Progenitor cell of endocrine pancreas (in vitro differentiated cells): Measurements from ENCODE around the gene SPDYA. TPM values are rescaled to one million over a fixed set of nuclear protein-coding genes. Genes with fewer than 3 reads are reported as not detected.

Experiments used
- DNase-seq: peaks from one replicate; pipeline ENCODE4 v3.0.0; 2021; ENCODE audit warnings: low spot score; ENCODE audit not compliant: unreplicated experiment
- H3K27ac Mint-ChIP-seq: 2 replicates; pipeline ENCODE4 v1.8.0; 2021; ENCODE audit warnings: mild to moderate bottlenecking, moderate library complexity, mixed read lengths
- H3K27me3 Mint-ChIP-seq: 2 replicates; pipeline ENCODE4 v1.8.0; 2021; ENCODE audit warnings: mixed read lengths
- H3K36me3 Mint-ChIP-seq: 2 replicates; pipeline ENCODE4 v1.8.0; 2022; ENCODE audit warnings: mixed read lengths; ENCODE audit not compliant: insufficient read depth
- H3K4me1 Mint-ChIP-seq: 2 replicates; pipeline ENCODE4 v1.8.0; 2021; ENCODE audit warnings: low read depth, mixed read lengths
- H3K4me3 Mint-ChIP-seq: 2 replicates; pipeline ENCODE4 v1.8.0; 2021; ENCODE audit warnings: low read depth, mild to moderate bottlenecking, moderate library complexity, mixed read lengths
- H3K9me3 Mint-ChIP-seq: 2 replicates; pipeline ENCODE4 v1.8.0; 2021; ENCODE audit warnings: low read depth, mixed read lengths
- CTCF ChIP-seq: fragments of 200-600 bp; sonication (generic); IDR thresholded peaks from one replicate; pipeline ENCODE4 v1.5.0; 2021; ENCODE audit warnings: antibody characterized with exemption, mild to moderate bottlenecking; ENCODE audit not compliant: unreplicated experiment
- total RNA-seq: library from RNA; stranded (reverse); gene quantifications from 2 replicates; pipeline ENCODE4 v1.2.1, GENCODE V29; 2021

SPDYA gene
- total RNA-seq, 1 donor from 2014 or later, result 1.6 TPM

- TF ChIP-seq CTCF, result no peak
- H3K27me3 Mint-ChIP-seq, result no peaks in the 10 kb centered on the region
Observed at GRCh38 chr2:28838971-28839370, 28.3 kb downstream of the SPDYA start.

GRCh38 chr2:28842042-28842441, 31.4 kb downstream of the SPDYA start:
- Mint-ChIP-seq H3K9me3 (no peaks in the 10 kb centered on the region), H3K36me3 (peaks cover 2% of the 10 kb centered on the region), H3K4me1 (no peaks in the 10 kb centered on the region), H3K27ac (no peak overlapping the region), H3K4me3 (no peak overlapping the region), H3K27me3 (no peaks in the 10 kb centered on the region)
- DNase-seq, result no peak
- TF ChIP-seq CTCF, result no peak

More at GRCh38 chr2:28838971-28839370, 28.3 kb downstream of the SPDYA start:
- Mint-ChIP-seq H3K36me3 (no peaks in the 10 kb centered on the region), H3K4me1 (no peaks in the 10 kb centered on the region), H3K27ac (no peak overlapping the region), H3K4me3 (no peak overlapping the region), H3K9me3 (no peaks in the 10 kb centered on the region)
- no peak for DNase-seq

GRCh38 chr2:28855193-28855592, 44.6 kb downstream of the SPDYA start:
- Mint-ChIP-seq H3K27me3 (no peaks in the 10 kb centered on the region), H3K27ac (no peak overlapping the region), H3K9me3 (no peaks in the 10 kb centered on the region), H3K36me3 (peaks cover 15% of the 10 kb centered on the region), H3K4me1 (no peaks in the 10 kb centered on the region), H3K4me3 (no peak overlapping the region)
- no peak for DNase-seq
- no peak for TF ChIP-seq CTCF

- H3K27ac Mint-ChIP-seq, result no peak overlapping the region
- no peaks in the 10 kb centered on the region for H3K27me3 Mint-ChIP-seq
- peaks cover 20% of the 10 kb centered on the region for H3K36me3 Mint-ChIP-seq
- no peaks in the 10 kb centered on the region for H3K9me3 Mint-ChIP-seq
- no peak overlapping the region for H3K4me3 Mint-ChIP-seq
- no peaks in the 10 kb centered on the region for H3K4me1 Mint-ChIP-seq
- TF ChIP-seq CTCF, result no peak
- no peak for DNase-seq
Observed at GRCh38 chr2:28855977-28856376, 45.3 kb downstream of the SPDYA start.

- TF ChIP-seq CTCF, result no peak
- DNase-seq, result no peak
- H3K36me3 Mint-ChIP-seq, result peaks cover 1% of the 10 kb centered on the region
- no peaks in the 10 kb centered on the region for H3K9me3 Mint-ChIP-seq
- H3K27ac Mint-ChIP-seq, result no peak overlapping the region
- peak overlapping the region; percentile 62 for H3K4me3 Mint-ChIP-seq
- peaks cover 4% of the 10 kb centered on the region for H3K27me3 Mint-ChIP-seq
- peaks cover 22% of the 10 kb centered on the region for H3K4me1 Mint-ChIP-seq
Observed at GRCh38 chr2:28868611-28869010, 58.0 kb downstream of the SPDYA start.
